Urinary bladder (tissue), 4 donors: ENCODE data around the gene ATAD3C. TPM values are rescaled to one million over a fixed set of nuclear protein-coding genes. Genes with fewer than 3 reads are reported as not detected.
"Not testable (repeated sequence)": the region's sequence is repeated elsewhere in the genome, so short reads cannot be mapped to it uniquely, and the experiment has no call there.

Source experiments
- DNase-seq: peaks from one replicate; pipeline ENCODE4 v3.0.0-alpha.2; 2015; ENCODE audit errors: extremely low spot score
- H3K27ac ChIP-seq: one replicate; pipeline ENCODE4 v1.5.1; 2013; ENCODE audit warnings: low read depth, mild to moderate bottlenecking, moderate library complexity
- H3K36me3 ChIP-seq: one replicate; pipeline ENCODE4 v1.6.1; 2013; ENCODE audit warnings: mild to moderate bottlenecking, moderate library complexity; ENCODE audit not compliant: insufficient read depth
- H3K4me1 ChIP-seq: one replicate; pipeline ENCODE4 v1.6.1; 2013; ENCODE audit warnings: mild to moderate bottlenecking, moderate library complexity; ENCODE audit not compliant: insufficient read depth
- H3K4me3 ChIP-seq: one replicate; pipeline ENCODE4 v1.5.1; 2013; ENCODE audit warnings: low read depth, low read length
- WGBS: extraction: QIAGEN DNeasy Blood & Tissue Kit; methylation state at CpG from one replicate; pipeline ENCODE4 v1.1.7; 2013; 5-methylcytosine and 5-hydroxymethylcytosine counted together
- polyA plus RNA-seq: library from polyadenylated mRNA; stranded (reverse); fragments of 200-250 nt; gene quantifications from one replicate; pipeline ENCODE4 v1.2.3, GENCODE V29; 2013
- total RNA-seq: library from RNA; depleted of rRNA; stranded (reverse); fragments of >200 nt; gene quantifications from one replicate; pipeline ENCODE4 v1.2.3, GENCODE V29; 2014
- donor health status: healthy with polysubstance abuse.
- donor health status: healthy.

The ATAD3C gene
- total and polyA plus RNA-seq, 2 donors = 0.26 to 3.3 TPM

- no peaks in the 10 kb centered on the region for H3K4me1 ChIP-seq
- no peak overlapping the region for H3K4me3 ChIP-seq
- no peak for DNase-seq
- no peak overlapping the region for H3K27ac ChIP-seq
- H3K36me3 ChIP-seq = no peaks in the 10 kb centered on the region
- WGBS = 87% methylated on average over 82 of the region's 82 CpGs
Observed at GRCh38 chr1:1439546-1440261, 9.8 kb upstream of the ATAD3C start.

- DNase-seq = no peak
- 74% methylated on average over 26 of the region's 26 CpGs for WGBS
- no peaks in the 10 kb centered on the region for H3K4me1 ChIP-seq
- no peak overlapping the region for H3K27ac ChIP-seq
- H3K36me3 ChIP-seq = no peaks in the 10 kb centered on the region
- no peak overlapping the region for H3K4me3 ChIP-seq
Observed at GRCh38 chr1:1440262-1441001, 9.1 kb upstream of the ATAD3C start.

- H3K4me1 ChIP-seq = no peaks in the 10 kb centered on the region
- 29% methylated on average over 29 of the region's 29 CpGs for WGBS
- H3K27ac ChIP-seq = no peak overlapping the region
- no peak overlapping the region for H3K4me3 ChIP-seq
- DNase-seq = no peak
- no peaks in the 10 kb centered on the region for H3K36me3 ChIP-seq
Observed at GRCh38 chr1:1441002-1441888, 8.2 kb upstream of the ATAD3C start.

- no peak overlapping the region for H3K27ac ChIP-seq
- H3K36me3 ChIP-seq = no peaks in the 10 kb centered on the region
Observed at GRCh38 chr1:1442069-1442770, 7.3 kb upstream of the ATAD3C start.

GRCh38 chr1:1446631-1447030 is 2.9 kb upstream of the ATAD3C start:
- DNase-seq, H3K27ac ChIP-seq, H3K4me3 ChIP-seq, H3K4me1 ChIP-seq, H3K36me3 ChIP-seq: not testable (repeated sequence)
- WGBS = 91% methylated on average over 19 of the region's 19 CpGs

More at GRCh38 chr1:1442069-1442770, 7.3 kb upstream of the ATAD3C start:
- H3K4me1 ChIP-seq = no peaks in the 10 kb centered on the region
- 71% methylated on average over 32 of the region's 32 CpGs for WGBS
- no peak overlapping the region for H3K4me3 ChIP-seq
- no peak for DNase-seq

GRCh38 chr1:1450616-1451015 is 1.1 kb downstream of the ATAD3C start:
- H3K36me3 ChIP-seq, H3K4me1 ChIP-seq, H3K27ac ChIP-seq, DNase-seq, H3K4me3 ChIP-seq: not testable (repeated sequence)
- 80% methylated on average over 22 of the region's 22 CpGs for WGBS

- H3K27ac ChIP-seq = no peak overlapping the region
- H3K4me1 ChIP-seq = no peaks in the 10 kb centered on the region
- no peak for DNase-seq
- no peaks in the 10 kb centered on the region for H3K36me3 ChIP-seq
- 86% methylated on average over 26 of the region's 26 CpGs for WGBS
- no peak overlapping the region for H3K4me3 ChIP-seq
Observed at GRCh38 chr1:1451696-1452364, 2.3 kb downstream of the ATAD3C start.

- not testable (repeated sequence) for H3K4me3 ChIP-seq, H3K36me3 ChIP-seq, H3K27ac ChIP-seq, DNase-seq, H3K4me1 ChIP-seq
- 74% methylated on average over 8 of the region's 8 CpGs for WGBS
Observed at GRCh38 chr1:1452365-1452739, 2.9 kb downstream of the ATAD3C start.

- H3K4me1 ChIP-seq = no peaks in the 10 kb centered on the region
- H3K27ac ChIP-seq = no peak overlapping the region
- no peak overlapping the region for H3K4me3 ChIP-seq
- WGBS = 91% methylated on average over 16 of the region's 16 CpGs
- DNase-seq = no peak
- H3K36me3 ChIP-seq = no peaks in the 10 kb centered on the region
Observed at GRCh38 chr1:1452882-1453281, 3.4 kb downstream of the ATAD3C start.

- 81% methylated on average over 36 of the region's 41 CpGs for WGBS
- not testable (repeated sequence) for DNase-seq
Observed at GRCh38 chr1:1454286-1455056, 5.0 kb downstream of the ATAD3C start.

GRCh38 chr1:1455366-1455884 is 5.9 kb downstream of the ATAD3C start:
- no peak overlapping the region for H3K4me3 ChIP-seq
- no peaks in the 10 kb centered on the region for H3K4me1 ChIP-seq
- WGBS = 81% methylated on average over 30 of the region's 30 CpGs
- no peak overlapping the region for H3K27ac ChIP-seq
- no peak for DNase-seq
- H3K36me3 ChIP-seq = no peaks in the 10 kb centered on the region

More at GRCh38 chr1:1454286-1455056, 5.0 kb downstream of the ATAD3C start:
- not testable (repeated sequence) for H3K4me3 ChIP-seq, H3K27ac ChIP-seq, H3K4me1 ChIP-seq, H3K36me3 ChIP-seq

GRCh38 chr1:1455934-1456333 is 6.4 kb downstream of the ATAD3C start:
- not testable (repeated sequence) for H3K36me3 ChIP-seq, DNase-seq, H3K4me1 ChIP-seq, H3K27ac ChIP-seq, H3K4me3 ChIP-seq
- WGBS = 54% methylated on average over 4 of the region's 15 CpGs
